ENCODE data around the gene SCAANT1.

- TF ChIP-seq, protein P1, sequence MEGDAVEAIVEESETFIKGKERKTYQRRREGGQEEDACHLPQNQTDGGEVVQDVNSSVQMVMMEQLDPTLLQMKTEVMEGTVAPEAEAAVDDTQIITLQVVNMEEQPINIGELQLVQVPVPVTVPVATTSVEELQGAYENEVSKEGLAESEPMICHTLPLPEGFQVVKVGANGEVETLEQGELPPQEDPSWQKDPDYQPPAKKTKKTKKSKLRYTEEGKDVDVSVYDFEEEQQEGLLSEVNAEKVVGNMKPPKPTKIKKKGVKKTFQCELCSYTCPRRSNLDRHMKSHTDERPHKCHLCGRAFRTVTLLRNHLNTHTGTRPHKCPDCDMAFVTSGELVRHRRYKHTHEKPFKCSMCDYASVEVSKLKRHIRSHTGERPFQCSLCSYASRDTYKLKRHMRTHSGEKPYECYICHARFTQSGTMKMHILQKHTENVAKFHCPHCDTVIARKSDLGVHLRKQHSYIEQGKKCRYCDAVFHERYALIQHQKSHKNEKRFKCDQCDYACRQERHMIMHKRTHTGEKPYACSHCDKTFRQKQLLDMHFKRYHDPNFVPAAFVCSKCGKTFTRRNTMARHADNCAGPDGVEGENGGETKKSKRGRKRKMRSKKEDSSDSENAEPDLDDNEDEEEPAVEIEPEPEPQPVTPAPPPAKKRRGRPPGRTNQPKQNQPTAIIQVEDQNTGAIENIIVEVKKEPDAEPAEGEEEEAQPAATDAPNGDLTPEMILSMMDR (IDR thresholded peaks at IDR 0.05; ENCODE audit: low read depth, low read length, poor library complexity, severe bottlenecking): no peak
- no peak for TF ChIP-seq EZH2phosphoT487 (IDR thresholded peaks at IDR 0.05; ENCODE audit: borderline replicate concordance, low read length)
Measured at GRCh38 chr3:63921741-63922482, 9.7 kb upstream of the SCAANT1 start.

All from DOHH2 (cell line).